OCI-LY3 (cell line): ENCODE data around the gene CELSR3.

Experiments used
- H2AFZ ChIP-seq: fragments of 200-600, 300-600 bp; shearing (Covaris generic); 2 replicates; pipeline ENCODE4 v1.6.0; 2014; ENCODE audit warnings: antibody characterized with exemption, low read depth, low read length
- H3K27ac ChIP-seq: fragments of 200-600, 300-600 bp; sonication (generic); 2 replicates; pipeline ENCODE4 v1.5.1; 2014; ENCODE audit warnings: mild to moderate bottlenecking, low read length, moderate library complexity, mixed read lengths
- H3K27me3 ChIP-seq: fragments of 200-600, 300-600 bp; sonication (generic); 2 replicates; pipeline ENCODE4 v1.6.1; 2014; ENCODE audit warnings: low read depth, low read length, mixed read lengths
- H3K36me3 ChIP-seq: fragments of 200-600, 300-600 bp; sonication (generic); replicated peaks from 2 replicates; pipeline ENCODE3; 2014; ENCODE audit warnings: low read depth, low read length, mixed read lengths
- H3K4me1 ChIP-seq: fragments of 300-600, 200-600 bp; sonication (generic); 2 replicates; pipeline ENCODE4 v1.6.1; 2014; ENCODE audit warnings: low read length, mixed read lengths
- H3K4me2 ChIP-seq: fragments of 200-600, 300-600 bp; sonication (generic); 2 replicates; pipeline ENCODE4 v1.6.1; 2014; ENCODE audit warnings: low read length, mixed read lengths
- H3K4me3 ChIP-seq: fragments of 300-600, 200-600 bp; sonication (generic); 2 replicates; pipeline ENCODE4 v1.5.1; 2014; ENCODE audit warnings: antibody characterized with exemption, mild to moderate bottlenecking, low read length, moderate library complexity
- H3K79me2 ChIP-seq: fragments of 300-600, 200-600 bp; shearing (Covaris generic); 2 replicates; pipeline ENCODE4 v1.6.1; 2014; ENCODE audit warnings: mild to moderate bottlenecking, low read length, mixed read lengths
- H3K9ac ChIP-seq: fragments of 300-600, 200-600 bp; shearing (Covaris generic); 2 replicates; pipeline ENCODE4 v1.6.0; 2014; ENCODE audit warnings: mild to moderate bottlenecking, low read length, moderate library complexity
- H3K9me3 ChIP-seq: fragments of 200-600, 300-600 bp; shearing (Covaris generic); 2 replicates; pipeline ENCODE4 v1.6.1; 2014; ENCODE audit warnings: low read length, mixed read lengths; ENCODE audit not compliant: insufficient read depth
- H4K20me1 ChIP-seq: fragments of 200-600, 300-600 bp; sonication (generic); 2 replicates; pipeline ENCODE4 v1.6.1; 2016; ENCODE audit warnings: low read length, mixed read lengths; ENCODE audit not compliant: insufficient read depth
- EZH2phosphoT487 ChIP-seq: fragments of 200-600 bp; shearing (Covaris generic); IDR thresholded peaks from 2 replicates; pipeline ENCODE4 v1.6.1; 2018; ENCODE audit warnings: antibody characterized with exemption, mixed run types, low read depth
- TF ChIP-seq, protein P1 (sequence below): fragments of 200-600, 300-600 bp; sonication (generic); IDR thresholded peaks from 2 replicates; pipeline ENCODE4 v1.5.1; 2014; ENCODE audit warnings: antibody characterized with exemption, low read length, low read depth

The CELSR3 gene

DNA sequence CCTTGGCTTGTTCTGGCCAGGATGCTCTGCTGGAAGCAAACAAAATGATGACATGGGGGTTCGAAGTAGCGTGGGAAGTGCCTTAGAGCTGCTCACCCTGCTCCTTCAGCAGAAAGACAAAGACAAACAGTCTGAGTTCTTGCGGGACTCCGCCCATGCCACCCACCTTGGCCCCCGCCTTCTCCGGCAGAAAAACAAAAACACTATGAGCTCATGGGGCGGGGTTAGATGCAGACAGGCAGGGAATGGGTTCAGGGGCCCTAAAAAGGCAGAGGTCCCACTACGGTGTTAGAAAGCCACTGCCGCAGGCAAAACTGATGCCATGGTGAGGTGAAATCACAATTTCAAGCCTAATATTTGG, 32.7 kb upstream of the CELSR3 start:
- Histone ChIP-seq H3K4me2 (no peak overlapping the region), H3K9me3 (no peaks in the 10 kb centered on the region), H2AFZ (no peak overlapping the region), H3K79me2 (peaks cover 64% of the 10 kb centered on the region), H3K27ac (no peak overlapping the region), H3K9ac (no peak overlapping the region), H3K27me3 (no peaks in the 10 kb centered on the region), H4K20me1 (peaks cover 60% of the 10 kb centered on the region), H3K36me3 (peaks cover 72% of the 10 kb centered on the region), H3K4me1 (no peaks in the 10 kb centered on the region), H3K4me3 (no peak overlapping the region)
- TF ChIP-seq EZH2phosphoT487 = no peak
- TF ChIP-seq, protein P1, sequence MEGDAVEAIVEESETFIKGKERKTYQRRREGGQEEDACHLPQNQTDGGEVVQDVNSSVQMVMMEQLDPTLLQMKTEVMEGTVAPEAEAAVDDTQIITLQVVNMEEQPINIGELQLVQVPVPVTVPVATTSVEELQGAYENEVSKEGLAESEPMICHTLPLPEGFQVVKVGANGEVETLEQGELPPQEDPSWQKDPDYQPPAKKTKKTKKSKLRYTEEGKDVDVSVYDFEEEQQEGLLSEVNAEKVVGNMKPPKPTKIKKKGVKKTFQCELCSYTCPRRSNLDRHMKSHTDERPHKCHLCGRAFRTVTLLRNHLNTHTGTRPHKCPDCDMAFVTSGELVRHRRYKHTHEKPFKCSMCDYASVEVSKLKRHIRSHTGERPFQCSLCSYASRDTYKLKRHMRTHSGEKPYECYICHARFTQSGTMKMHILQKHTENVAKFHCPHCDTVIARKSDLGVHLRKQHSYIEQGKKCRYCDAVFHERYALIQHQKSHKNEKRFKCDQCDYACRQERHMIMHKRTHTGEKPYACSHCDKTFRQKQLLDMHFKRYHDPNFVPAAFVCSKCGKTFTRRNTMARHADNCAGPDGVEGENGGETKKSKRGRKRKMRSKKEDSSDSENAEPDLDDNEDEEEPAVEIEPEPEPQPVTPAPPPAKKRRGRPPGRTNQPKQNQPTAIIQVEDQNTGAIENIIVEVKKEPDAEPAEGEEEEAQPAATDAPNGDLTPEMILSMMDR = no peak

DNA sequence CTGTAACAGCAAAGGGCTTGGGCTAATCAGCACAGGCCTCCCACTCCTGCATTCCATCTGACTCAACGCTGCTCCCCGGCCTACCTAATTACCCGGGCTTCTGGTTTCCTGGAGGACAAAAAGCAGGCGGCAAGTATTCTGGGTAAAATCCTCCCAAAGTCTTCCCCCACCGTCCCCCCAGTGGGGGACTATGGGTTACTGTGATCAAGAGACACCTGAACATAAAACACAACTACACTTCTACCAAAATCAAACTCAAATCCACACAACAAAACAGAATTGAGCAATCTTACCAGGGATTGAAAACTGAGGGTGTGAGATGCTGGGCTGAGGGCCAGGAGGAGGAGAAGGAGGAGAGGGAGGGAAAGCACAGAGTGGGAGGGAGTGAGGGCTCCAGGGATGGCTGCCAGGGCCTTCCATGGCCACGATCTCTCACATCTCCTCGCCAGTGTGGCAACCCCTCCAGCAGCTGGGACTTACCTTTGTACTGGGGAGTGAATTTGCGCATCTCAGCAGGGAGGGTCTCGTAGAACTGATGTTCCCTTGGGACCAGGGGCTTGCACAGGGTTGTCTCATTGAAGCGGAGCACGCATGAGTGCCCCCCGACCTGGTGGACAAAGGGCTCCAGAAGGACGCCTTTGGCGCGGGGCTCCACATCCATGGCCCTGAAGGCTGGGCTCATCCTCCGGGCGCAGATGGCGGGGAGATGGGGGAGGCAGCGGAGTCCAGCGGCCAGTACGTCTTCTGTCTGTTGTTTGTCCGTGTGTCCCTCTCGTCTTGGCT, 32.1 kb upstream of the CELSR3 start:
- no peak overlapping the region for H3K9ac ChIP-seq
- H3K79me2 ChIP-seq = peaks cover 58% of the 10 kb centered on the region
- no peak overlapping the region for H2AFZ ChIP-seq
- peaks cover 54% of the 10 kb centered on the region for H4K20me1 ChIP-seq
- no peak overlapping the region for H3K4me2 ChIP-seq
- H3K27ac ChIP-seq = no peak overlapping the region
- H3K4me1 ChIP-seq = no peaks in the 10 kb centered on the region
- H3K27me3 ChIP-seq = no peaks in the 10 kb centered on the region
- H3K36me3 ChIP-seq = peaks cover 70% of the 10 kb centered on the region
- TF ChIP-seq, protein P1 = no peak
- TF ChIP-seq EZH2phosphoT487 = no peak
- no peak overlapping the region for H3K4me3 ChIP-seq
- no peaks in the 10 kb centered on the region for H3K9me3 ChIP-seq

DNA sequence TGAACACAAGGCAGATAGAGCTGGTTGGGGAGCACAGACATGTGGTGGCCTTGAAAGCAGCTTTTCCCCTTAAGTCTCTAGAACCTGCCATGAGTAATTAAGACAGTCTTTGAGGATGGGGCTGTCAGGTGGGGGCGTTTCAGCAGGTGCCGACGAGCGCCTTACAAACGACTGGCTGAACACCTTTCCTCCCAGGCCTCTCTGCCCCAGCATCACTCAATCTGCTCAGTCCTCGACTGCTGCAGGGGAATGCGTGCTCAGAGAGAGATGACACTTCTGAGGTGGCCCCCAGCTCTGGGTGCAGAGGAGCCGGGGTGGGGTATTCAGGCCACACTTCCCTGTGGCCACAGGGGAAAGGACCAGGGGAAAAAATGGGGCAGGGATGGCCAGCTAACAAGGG, 31.1 kb upstream of the CELSR3 start:
- Histone ChIP-seq H3K36me3 (peaks cover 68% of the 10 kb centered on the region), H3K4me3 (no peak overlapping the region), H3K9ac (no peak overlapping the region), H3K79me2 (peaks cover 49% of the 10 kb centered on the region), H3K9me3 (no peaks in the 10 kb centered on the region), H2AFZ (no peak overlapping the region), H3K27me3 (no peaks in the 10 kb centered on the region), H3K4me1 (no peaks in the 10 kb centered on the region), H3K4me2 (no peak overlapping the region), H4K20me1 (peaks cover 46% of the 10 kb centered on the region), H3K27ac (no peak overlapping the region)
- no peak for TF ChIP-seq EZH2phosphoT487
- TF ChIP-seq, protein P1 = no peak

DNA sequence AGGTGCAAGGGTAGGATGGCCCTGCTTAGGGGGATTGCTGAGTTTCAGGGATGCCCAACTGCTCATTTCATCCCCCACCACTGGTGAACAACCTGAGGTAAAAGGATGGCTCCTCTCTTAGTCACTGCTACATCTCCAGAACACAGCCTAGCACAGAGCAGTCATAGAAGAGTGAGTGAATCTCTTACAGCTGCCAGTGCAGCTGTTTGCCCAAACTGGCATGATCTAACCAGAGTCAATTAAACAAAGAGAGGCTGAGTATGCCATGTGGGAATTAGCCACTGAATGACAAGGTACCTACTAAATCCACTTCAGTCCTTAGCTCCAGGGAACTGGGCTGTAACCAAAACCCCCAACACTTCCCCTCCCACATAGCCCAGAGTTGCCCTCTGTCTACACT, 29.9 kb upstream of the CELSR3 start:
- H4K20me1 ChIP-seq = peaks cover 34% of the 10 kb centered on the region

More for the DNA sequence above, 29.9 kb upstream of the CELSR3 start:
- TF ChIP-seq, protein P1 = no peak
- TF ChIP-seq EZH2phosphoT487 = no peak
- H3K27ac ChIP-seq = no peak overlapping the region
- H2AFZ ChIP-seq = no peak overlapping the region
- H3K4me2 ChIP-seq = no peak overlapping the region
- H3K79me2 ChIP-seq = peaks cover 36% of the 10 kb centered on the region
- no peaks in the 10 kb centered on the region for H3K9me3 ChIP-seq
- no peaks in the 10 kb centered on the region for H3K4me1 ChIP-seq
- no peak overlapping the region for H3K4me3 ChIP-seq
- no peak overlapping the region for H3K9ac ChIP-seq
- H3K36me3 ChIP-seq = peaks cover 73% of the 10 kb centered on the region
- H3K27me3 ChIP-seq = no peaks in the 10 kb centered on the region
